Thyroid gland (tissue), 4 donors: ENCODE measurements around the gene HRAS.
A peak's percentile ranks its signal among the peaks of the same experiment; 100 is the strongest.

Experiments
- CTCF ChIP-seq, 6 experiments: fragments of 200-600 bp in 3 of 6; fragments of 450-650 bp in 3 of 6; sonication (generic) in 3 of 6; IDR thresholded peaks; one replicate each; pipeline ENCODE4 v1.5.1; 2016 to 2019; ENCODE audit warnings: antibody characterized with exemption in 6 of 6, mild to moderate bottlenecking in 2 of 6, inconsistent platforms in 1 of 6, moderate library complexity in 1 of 6
- POLR2A ChIP-seq, 2 donors: fragments of 450-650 bp; IDR thresholded peaks; one replicate each; pipeline ENCODE4 v1.6.1; 2017; ENCODE audit warnings: antibody characterized with exemption in 2 of 2, mild to moderate bottlenecking in 2 of 2, moderate library complexity in 1 of 2

- TF ChIP-seq CTCF (IDR thresholded peaks at IDR 0.05): peak in 3 of 6 experiments; percentile 6 to 37 (median 8)
- TF ChIP-seq POLR2A (IDR thresholded peaks at IDR 0.05): no peak
Observed at GRCh38 chr11:555227-555779, 19.9 kb upstream of the HRAS start.
